ENCODE measurements around the gene RFX2.

The RFX2 gene

GRCh38 chr19:6105444-6105843 lies 4.9 kb downstream of the RFX2 start:
- TF ChIP-seq, protein P1, sequence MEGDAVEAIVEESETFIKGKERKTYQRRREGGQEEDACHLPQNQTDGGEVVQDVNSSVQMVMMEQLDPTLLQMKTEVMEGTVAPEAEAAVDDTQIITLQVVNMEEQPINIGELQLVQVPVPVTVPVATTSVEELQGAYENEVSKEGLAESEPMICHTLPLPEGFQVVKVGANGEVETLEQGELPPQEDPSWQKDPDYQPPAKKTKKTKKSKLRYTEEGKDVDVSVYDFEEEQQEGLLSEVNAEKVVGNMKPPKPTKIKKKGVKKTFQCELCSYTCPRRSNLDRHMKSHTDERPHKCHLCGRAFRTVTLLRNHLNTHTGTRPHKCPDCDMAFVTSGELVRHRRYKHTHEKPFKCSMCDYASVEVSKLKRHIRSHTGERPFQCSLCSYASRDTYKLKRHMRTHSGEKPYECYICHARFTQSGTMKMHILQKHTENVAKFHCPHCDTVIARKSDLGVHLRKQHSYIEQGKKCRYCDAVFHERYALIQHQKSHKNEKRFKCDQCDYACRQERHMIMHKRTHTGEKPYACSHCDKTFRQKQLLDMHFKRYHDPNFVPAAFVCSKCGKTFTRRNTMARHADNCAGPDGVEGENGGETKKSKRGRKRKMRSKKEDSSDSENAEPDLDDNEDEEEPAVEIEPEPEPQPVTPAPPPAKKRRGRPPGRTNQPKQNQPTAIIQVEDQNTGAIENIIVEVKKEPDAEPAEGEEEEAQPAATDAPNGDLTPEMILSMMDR (IDR thresholded peaks at IDR 0.05): no peak
- intact Hi-C loops (cut with DNase I; ENCODE audit: low total_unique reads): loop anchor here (5.0 kb wide), 1 partner anchor 48 kb away; no protein-coding TSS in a partner anchor
- H3K9me3 ChIP-seq: no peaks in the 10 kb centered on the region
- H3K4me1 ChIP-seq: peaks cover 3 to 66% (median 57%) of the 10 kb centered on the region in 4 donors
- H3K27me3 ChIP-seq: no peaks in the 10 kb centered on the region
- H3K4me3 ChIP-seq: no peak overlapping the region
- DNase-seq: no peak
- H3K27ac ChIP-seq: peak overlapping the region; percentile 83 to 98
- H3K36me3 ChIP-seq: no peaks in the 10 kb centered on the region

- Histone ChIP-seq H3K36me3 (no peaks in the 10 kb centered on the region), H3K4me1 (peaks cover 0 to 73% (median 61%) of the 10 kb centered on the region in 4 donors), H3K27me3 (no peaks in the 10 kb centered on the region), H3K27ac (peak overlapping the region; percentile 83 to 98), H3K4me3 (no peak overlapping the region), H3K9me3 (no peaks in the 10 kb centered on the region)
- no peak for DNase-seq
- intact Hi-C loops (cut with DNase I; ENCODE audit: low total_unique reads): no loop called here
- TF ChIP-seq, protein P1 (IDR thresholded peaks at IDR 0.05): no peak
Measured at GRCh38 chr19:6103894-6104293, 6.4 kb downstream of the RFX2 start.

DNA sequence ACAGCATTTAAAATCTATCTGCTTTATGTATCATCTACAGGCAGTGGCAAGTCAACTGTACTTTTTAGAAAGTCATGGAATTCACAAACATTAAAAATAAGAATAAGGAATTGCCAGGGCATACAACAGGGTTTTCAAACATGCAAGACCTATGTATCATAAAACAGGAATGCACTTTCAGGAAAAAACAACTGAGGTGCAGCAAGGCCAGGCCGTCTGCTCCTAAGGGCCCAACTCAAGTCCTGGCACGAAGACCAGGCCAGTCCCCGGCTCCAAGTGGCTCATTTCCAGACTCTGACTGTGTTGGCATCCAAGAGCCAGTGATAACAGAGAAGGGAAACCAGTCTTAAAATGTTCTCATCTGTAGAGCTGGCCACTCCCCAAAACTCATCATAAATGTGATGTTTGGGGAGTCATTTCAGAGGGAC lies 7.1 kb downstream of the RFX2 start:
- intact Hi-C loops (cut with DNase I; ENCODE audit: low total_unique reads): no loop called here
- peak overlapping the region; percentile 83 to 98 for H3K27ac ChIP-seq
- H3K4me3 ChIP-seq: peak overlapping the region in 1 of 2 donors; percentile 15
- peaks cover 0 to 78% (median 65%) of the 10 kb centered on the region in 4 donors for H3K4me1 ChIP-seq
- no peaks in the 10 kb centered on the region for H3K36me3 ChIP-seq
- TF ChIP-seq, protein P1 (IDR thresholded peaks at IDR 0.05): no peak
- DNase-seq: peak; percentile 87 to 96
- no peaks in the 10 kb centered on the region for H3K9me3 ChIP-seq
- no peaks in the 10 kb centered on the region for H3K27me3 ChIP-seq

- H3K27ac ChIP-seq: peak overlapping the region; percentile 83 to 98
- intact Hi-C loops (cut with DNase I; ENCODE audit: low total_unique reads): no loop called here
- no peak for DNase-seq
- peaks cover 0 to 82% (median 64%) of the 10 kb centered on the region in 4 donors for H3K4me1 ChIP-seq
- no peaks in the 10 kb centered on the region for H3K36me3 ChIP-seq
- H3K9me3 ChIP-seq: no peaks in the 10 kb centered on the region
- no peak overlapping the region for H3K4me3 ChIP-seq
- H3K27me3 ChIP-seq: no peaks in the 10 kb centered on the region
- TF ChIP-seq, protein P1 (IDR thresholded peaks at IDR 0.05): no peak
Measured at GRCh38 chr19:6101991-6102390, 8.3 kb downstream of the RFX2 start.

DNA sequence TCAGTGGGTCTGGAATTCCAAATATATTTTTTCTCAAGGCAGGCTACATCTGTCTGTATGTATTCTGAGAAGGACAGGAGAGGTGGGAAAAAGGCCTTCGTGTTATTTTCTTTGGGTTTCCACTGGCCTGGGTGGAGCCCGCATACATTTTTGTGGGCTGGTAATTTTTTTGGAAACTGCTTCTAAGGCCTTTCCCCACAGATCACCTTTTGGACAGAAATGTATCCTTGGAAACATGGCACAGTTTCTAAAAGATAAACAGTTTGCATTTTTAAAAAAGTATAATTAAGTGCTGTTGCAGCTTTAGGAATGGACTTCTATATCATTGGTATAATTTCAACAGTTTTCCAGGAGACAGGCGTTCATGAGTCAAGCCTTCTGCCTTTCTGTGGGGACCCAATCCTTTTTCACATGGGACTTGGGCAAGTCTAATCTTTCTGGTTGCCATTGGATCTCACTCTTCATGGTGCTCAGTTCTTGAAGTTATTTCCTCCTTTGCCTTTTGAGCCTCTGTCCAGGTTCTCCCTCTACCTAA lies 8.9 kb downstream of the RFX2 start:
- Histone ChIP-seq H3K36me3 (no peaks in the 10 kb centered on the region), H3K4me3 (no peak overlapping the region), H3K4me1 (peaks cover 0 to 82% (median 63%) of the 10 kb centered on the region in 4 donors), H3K9me3 (no peaks in the 10 kb centered on the region), H3K27me3 (no peaks in the 10 kb centered on the region), H3K27ac (peak overlapping the region; percentile 83 to 98)
- intact Hi-C loops (cut with DNase I; ENCODE audit: low total_unique reads): no loop called here
- TF ChIP-seq, protein P1 (IDR thresholded peaks at IDR 0.05): no peak
- DNase-seq: no peak

Measured in tibial artery (tissue), 4 donors.